ENCODE results near the gene ZNF134. TPM values are rescaled to one million over a fixed set of nuclear protein-coding genes. Genes with fewer than 3 reads are reported as not detected.

The ZNF134 gene
- total RNA-seq, 3 donors from 2014 or later = 13.7 to 18.9 (median 13.7) TPM

DNA sequence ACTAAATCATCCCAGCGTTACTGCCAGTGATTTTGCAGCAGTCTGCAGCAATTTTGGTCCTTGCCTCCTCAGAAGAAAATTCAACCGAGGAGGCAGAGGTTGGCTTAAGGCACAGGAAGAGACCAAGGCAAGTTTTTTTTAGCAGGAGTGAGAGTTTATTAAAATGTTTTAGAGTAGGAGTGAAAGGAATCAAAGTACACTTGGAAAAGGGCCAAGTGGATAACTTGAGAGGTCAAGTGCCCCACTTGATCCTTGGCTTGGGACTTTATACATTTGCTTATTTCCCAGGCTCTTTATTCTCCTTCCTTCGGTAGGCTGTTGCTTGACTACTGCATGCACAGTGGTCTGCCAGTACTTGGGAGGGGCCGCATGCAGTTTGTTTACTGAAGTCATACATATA, 2.9 kb upstream of the ZNF134 start:
- H3K4me3 Mint-ChIP-seq = no peak overlapping the region
- H3K36me3 Mint-ChIP-seq (ENCODE audit: insufficient read depth) = peaks cover 36% of the 10 kb centered on the region
- peaks cover 33% of the 10 kb centered on the region for H3K9me3 Mint-ChIP-seq

GRCh38 chr19:57615346-57615745, 1.3 kb downstream of the ZNF134 start:
- ATAC-seq = no peak
- DNase-seq = no peak
- Mint-ChIP-seq H3K9me3 (peaks cover 54% of the 10 kb centered on the region), H3K4me1 (ENCODE audit: low read depth) (peaks cover 27% of the 10 kb centered on the region), H3K4me3 (peak overlapping the region; percentile 92), H3K36me3 (ENCODE audit: insufficient read depth) (peaks cover 58% of the 10 kb centered on the region), H3K27me3 (ENCODE audit: low read depth) (no peaks in the 10 kb centered on the region)

More for the DNA sequence above, 2.9 kb upstream of the ZNF134 start:
- Mint-ChIP-seq H3K4me1 (ENCODE audit: low read depth) (peaks cover 18% of the 10 kb centered on the region), H3K27me3 (ENCODE audit: low read depth) (no peaks in the 10 kb centered on the region)
- ATAC-seq (no peak), DNase-seq (no peak)

DNA sequence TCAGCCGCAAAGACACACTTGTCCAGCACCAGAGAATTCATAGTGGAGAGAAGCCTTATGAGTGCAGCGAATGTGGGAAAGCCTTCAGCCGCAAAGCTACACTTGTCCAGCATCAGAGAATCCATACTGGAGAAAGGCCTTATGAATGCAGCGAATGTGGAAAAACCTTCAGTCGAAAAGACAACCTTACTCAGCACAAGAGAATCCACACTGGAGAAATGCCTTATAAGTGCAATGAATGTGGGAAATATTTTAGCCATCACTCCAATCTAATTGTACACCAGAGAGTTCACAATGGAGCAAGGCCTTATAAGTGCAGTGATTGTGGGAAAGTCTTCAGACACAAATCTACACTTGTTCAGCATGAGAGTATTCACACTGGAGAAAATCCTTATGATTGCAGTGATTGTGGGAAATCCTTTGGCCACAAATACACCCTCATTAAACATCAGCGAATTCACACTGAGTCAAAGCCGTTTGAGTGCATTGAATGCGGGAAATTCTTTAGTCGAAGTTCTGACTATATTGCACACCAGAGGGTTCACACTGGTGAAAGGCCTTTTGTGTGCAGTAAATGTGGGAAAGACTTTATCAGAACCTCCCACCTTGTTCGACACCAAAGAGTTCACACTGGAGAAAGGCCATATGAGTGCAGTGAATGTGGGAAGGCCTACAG, 6.8 kb downstream of the ZNF134 start:
- DNase-seq (no peak), ATAC-seq (no peak)
- Mint-ChIP-seq H3K4me3 (no peak overlapping the region), H3K36me3 (ENCODE audit: insufficient read depth) (peaks cover 82% of the 10 kb centered on the region), H3K9me3 (peaks cover 62% of the 10 kb centered on the region), H3K27me3 (ENCODE audit: low read depth) (no peaks in the 10 kb centered on the region), H3K4me1 (ENCODE audit: low read depth) (peaks cover 8% of the 10 kb centered on the region)

DNA sequence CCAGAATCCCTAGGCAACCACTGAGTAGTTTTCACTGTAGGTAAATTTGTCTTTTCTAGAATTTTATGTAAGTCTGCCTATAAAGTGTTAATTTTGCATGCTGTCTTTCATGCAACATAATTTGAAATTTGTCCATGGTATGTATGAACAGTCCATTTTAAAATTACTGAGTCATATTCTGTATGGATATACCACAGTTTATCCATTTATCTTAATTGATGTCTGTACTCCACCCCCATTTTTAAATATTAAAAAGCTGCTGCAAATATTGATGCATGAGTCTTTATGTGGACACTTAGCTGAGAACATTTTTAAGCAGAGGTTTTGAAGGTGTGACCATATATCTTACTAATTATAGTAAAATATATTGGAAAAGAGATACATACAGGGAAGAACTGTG, 9.0 kb downstream of the ZNF134 start:
- Mint-ChIP-seq H3K36me3 (ENCODE audit: insufficient read depth) (peaks cover 61% of the 10 kb centered on the region), H3K27me3 (ENCODE audit: low read depth) (no peaks in the 10 kb centered on the region), H3K9me3 (peaks cover 57% of the 10 kb centered on the region), H3K4me3 (no peak overlapping the region), H3K4me1 (ENCODE audit: low read depth) (no peaks in the 10 kb centered on the region)
- ATAC-seq (no peak), DNase-seq (no peak)

GRCh38 chr19:57632987-57633831, 19.2 kb downstream of the ZNF134 start, which contains the start of gene ZNF211:
Gene ZNF211, plus strand, starts transcription at chr19:57633168. Its CDS starts 179 bp downstream, at chr19:57633347.
- peaks cover 38% of the 10 kb centered on the region for H3K36me3 Mint-ChIP-seq (ENCODE audit: insufficient read depth)
- peaks cover 38% of the 10 kb centered on the region for H3K9me3 Mint-ChIP-seq
- peak; percentile 80 for DNase-seq
- peaks cover 23% of the 10 kb centered on the region for H3K4me1 Mint-ChIP-seq (ENCODE audit: low read depth)
- ATAC-seq = peak; percentile 100
- peak within 1 kb of the TSS; percentile 87 for H3K4me3 Mint-ChIP-seq
- H3K27me3 Mint-ChIP-seq (ENCODE audit: low read depth) = no peaks in the 10 kb centered on the region

DNA sequence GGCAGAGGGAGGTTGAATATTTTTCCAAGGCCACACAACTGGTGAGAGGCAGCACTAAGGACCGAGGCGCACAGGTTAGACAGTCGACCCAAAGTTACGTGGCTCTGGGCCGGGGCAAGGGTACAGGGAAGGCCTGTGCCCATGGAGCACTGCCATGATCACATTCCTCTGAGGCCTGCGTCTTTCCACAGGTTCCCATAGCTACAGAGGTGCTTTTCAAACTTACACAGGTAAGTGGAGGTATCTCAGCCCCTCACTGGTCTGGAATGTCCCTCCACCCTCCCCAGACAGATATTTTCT, 19.7 kb downstream of the ZNF134 start:
- Mint-ChIP-seq H3K36me3 (ENCODE audit: insufficient read depth) (peaks cover 43% of the 10 kb centered on the region), H3K4me3 (peak overlapping the region; percentile 87), H3K9me3 (peaks cover 38% of the 10 kb centered on the region), H3K27me3 (ENCODE audit: low read depth) (no peaks in the 10 kb centered on the region), H3K4me1 (ENCODE audit: low read depth) (peaks cover 23% of the 10 kb centered on the region)
- ATAC-seq (no peak), DNase-seq (no peak)

DNA sequence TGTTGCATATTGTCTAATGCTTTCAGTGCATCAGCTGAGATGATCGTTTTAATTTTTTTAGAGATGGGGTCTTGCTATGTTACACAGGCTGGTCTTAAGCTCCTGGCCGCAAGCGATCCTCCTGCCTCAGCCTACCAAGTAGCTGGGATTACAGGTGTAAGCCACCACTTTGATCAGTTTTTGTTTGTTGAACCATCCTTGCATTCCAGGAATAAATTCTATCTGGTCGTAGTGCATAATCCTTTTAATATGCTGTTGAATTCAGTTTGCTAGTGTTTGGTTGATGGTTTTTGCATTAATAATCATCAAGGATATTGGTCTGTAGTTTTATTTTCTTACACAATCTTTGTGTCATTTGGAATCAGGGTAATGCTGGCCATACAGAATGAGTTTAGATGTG, 23.3 kb downstream of the ZNF134 start:
- no peak for DNase-seq
- no peak overlapping the region for H3K4me3 Mint-ChIP-seq
- H3K27me3 Mint-ChIP-seq (ENCODE audit: low read depth) = no peaks in the 10 kb centered on the region
- ATAC-seq = no peak
- peaks cover 60% of the 10 kb centered on the region for H3K9me3 Mint-ChIP-seq
- peaks cover 79% of the 10 kb centered on the region for H3K36me3 Mint-ChIP-seq (ENCODE audit: insufficient read depth)
- H3K4me1 Mint-ChIP-seq (ENCODE audit: low read depth) = peaks cover 23% of the 10 kb centered on the region

DNA sequence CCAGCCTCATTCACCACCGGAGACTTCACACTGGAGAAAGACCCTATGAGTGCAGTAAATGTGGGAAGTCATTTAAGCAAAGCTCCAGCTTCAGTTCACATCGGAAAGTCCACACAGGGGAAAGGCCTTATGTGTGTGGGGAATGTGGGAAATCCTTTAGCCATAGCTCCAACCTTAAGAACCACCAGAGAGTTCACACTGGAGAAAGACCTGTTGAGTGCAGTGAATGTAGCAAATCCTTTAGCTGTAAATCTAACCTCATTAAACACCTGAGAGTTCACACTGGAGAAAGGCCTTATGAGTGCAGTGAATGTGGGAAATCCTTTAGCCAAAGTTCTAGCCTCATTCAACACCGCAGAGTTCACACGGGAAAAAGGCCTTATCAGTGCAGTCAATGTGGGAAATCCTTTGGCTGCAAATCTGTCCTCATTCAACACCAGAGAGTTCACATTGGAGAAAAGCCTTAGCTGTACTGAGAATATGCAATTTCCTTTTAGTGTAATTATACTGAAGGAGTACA, 27.7 kb downstream of the ZNF134 start:
- DNase-seq (no peak), ATAC-seq (no peak)
- peaks cover 67% of the 10 kb centered on the region for H3K36me3 Mint-ChIP-seq (ENCODE audit: insufficient read depth)

DNA sequence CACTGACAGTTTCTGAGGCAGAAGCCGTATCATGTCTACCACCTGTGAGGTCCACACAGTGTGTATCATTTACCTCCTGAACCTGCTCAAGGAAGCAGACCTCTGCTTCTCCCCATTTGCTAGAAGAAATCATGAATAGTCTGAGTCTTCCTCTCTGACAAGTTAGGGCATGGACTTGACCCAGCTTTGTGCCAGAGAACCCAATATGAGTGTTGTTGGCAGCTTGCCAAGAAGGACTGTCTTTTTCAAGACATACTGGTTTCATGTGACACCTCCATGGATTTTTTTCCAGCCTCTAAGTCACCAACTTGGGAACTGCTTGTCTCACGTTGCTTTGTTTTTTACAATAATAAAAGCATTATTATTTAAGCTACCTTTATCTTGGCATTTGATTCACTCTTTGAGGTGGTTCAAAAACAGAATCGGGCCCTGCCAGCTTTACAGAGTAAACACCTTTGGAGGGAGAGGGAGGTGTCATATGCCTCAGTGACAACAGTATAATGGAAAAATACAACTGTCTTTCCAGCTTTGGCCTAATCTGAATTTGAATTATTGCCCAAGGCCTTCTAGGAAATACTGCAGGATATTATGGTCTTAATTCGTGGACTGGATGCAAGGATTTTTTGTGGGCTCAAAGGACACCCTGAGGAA, 28.5 kb downstream of the ZNF134 start:
- H3K4me3 Mint-ChIP-seq = no peak overlapping the region

More for the DNA sequence above, 27.7 kb downstream of the ZNF134 start:
- H3K9me3 Mint-ChIP-seq = peaks cover 65% of the 10 kb centered on the region
- no peaks in the 10 kb centered on the region for H3K4me1 Mint-ChIP-seq (ENCODE audit: low read depth)
- no peaks in the 10 kb centered on the region for H3K27me3 Mint-ChIP-seq (ENCODE audit: low read depth)
- no peak overlapping the region for H3K4me3 Mint-ChIP-seq

GRCh38 chr19:57643734-57644133, 29.7 kb downstream of the ZNF134 start:
- Mint-ChIP-seq H3K9me3 (peaks cover 62% of the 10 kb centered on the region), H3K4me3 (no peak overlapping the region), H3K36me3 (ENCODE audit: insufficient read depth) (peaks cover 53% of the 10 kb centered on the region), H3K4me1 (ENCODE audit: low read depth) (no peaks in the 10 kb centered on the region), H3K27me3 (ENCODE audit: low read depth) (no peaks in the 10 kb centered on the region)
- DNase-seq = no peak
- ATAC-seq = no peak

More for the DNA sequence above, 28.5 kb downstream of the ZNF134 start:
- Mint-ChIP-seq H3K4me1 (ENCODE audit: low read depth) (no peaks in the 10 kb centered on the region), H3K36me3 (ENCODE audit: insufficient read depth) (peaks cover 61% of the 10 kb centered on the region), H3K27me3 (ENCODE audit: low read depth) (no peaks in the 10 kb centered on the region), H3K9me3 (peaks cover 60% of the 10 kb centered on the region)
- no peak for DNase-seq
- ATAC-seq = no peak

DNA sequence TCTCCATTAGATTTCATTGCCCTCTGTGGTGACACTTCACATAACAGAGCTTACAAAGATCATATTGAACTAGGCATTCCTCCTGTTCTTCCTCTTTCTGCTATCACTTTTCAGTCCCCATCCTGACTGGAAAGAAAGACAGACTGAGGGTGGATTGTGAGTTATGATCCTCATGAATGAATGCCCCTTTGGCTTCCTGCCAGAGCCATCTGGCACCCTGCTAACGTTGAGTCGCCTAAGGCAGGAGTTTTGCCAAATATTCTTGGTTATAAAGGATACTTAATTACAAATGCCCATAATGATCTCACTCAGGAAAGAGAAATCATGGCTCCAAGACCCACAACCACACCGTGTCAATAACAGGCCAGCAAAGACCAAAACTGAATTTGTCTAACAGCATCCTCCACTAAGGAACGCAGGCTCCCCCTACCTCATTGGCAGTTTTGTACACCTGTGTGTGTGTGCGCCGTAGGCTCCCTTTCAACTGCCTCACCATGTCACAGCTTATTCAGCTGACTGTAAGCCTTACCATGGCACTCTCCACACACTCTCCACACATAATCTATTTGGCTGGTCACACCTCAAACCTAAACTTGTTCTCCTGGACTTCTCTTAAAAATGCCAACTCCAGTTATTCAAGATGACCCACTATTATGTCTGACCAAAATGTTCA, 34.4 kb downstream of the ZNF134 start:
- Mint-ChIP-seq H3K36me3 (ENCODE audit: insufficient read depth) (peaks cover 7% of the 10 kb centered on the region), H3K9me3 (peaks cover 50% of the 10 kb centered on the region), H3K4me3 (no peak overlapping the region), H3K27me3 (ENCODE audit: low read depth) (peaks cover 10% of the 10 kb centered on the region), H3K4me1 (ENCODE audit: low read depth) (peaks cover 7% of the 10 kb centered on the region)
- ATAC-seq = no peak
- DNase-seq = no peak

- Mint-ChIP-seq H3K9me3 (peaks cover 63% of the 10 kb centered on the region), H3K4me1 (ENCODE audit: low read depth) (peaks cover 7% of the 10 kb centered on the region), H3K36me3 (ENCODE audit: insufficient read depth) (peaks cover 5% of the 10 kb centered on the region), H3K27me3 (ENCODE audit: low read depth) (peaks cover 27% of the 10 kb centered on the region), H3K4me3 (no peak overlapping the region)
- ATAC-seq = no peak
- no peak for DNase-seq
Measured at GRCh38 chr19:57651654-57651996, 37.6 kb downstream of the ZNF134 start.

DNA sequence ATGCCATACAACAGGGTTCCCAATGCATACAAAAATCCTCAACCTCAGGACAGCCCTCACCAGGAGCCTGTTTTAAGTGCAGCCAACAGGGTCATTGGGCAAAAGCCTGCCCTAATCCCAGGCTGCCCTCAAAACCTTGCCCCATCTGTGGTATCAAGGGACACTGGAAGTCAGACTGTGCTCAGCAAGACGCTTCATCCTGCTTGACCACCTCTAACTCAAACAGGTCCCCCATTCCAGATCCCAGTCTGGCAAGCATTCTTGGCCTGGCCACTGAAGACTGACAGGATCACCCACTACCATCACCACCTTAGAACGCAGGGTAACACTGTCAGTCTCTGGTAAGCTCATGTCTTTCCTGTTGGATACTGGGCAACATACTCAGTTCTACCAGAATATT, 39.6 kb downstream of the ZNF134 start:
- Mint-ChIP-seq H3K9me3 (peaks cover 50% of the 10 kb centered on the region), H3K4me3 (no peak overlapping the region), H3K36me3 (ENCODE audit: insufficient read depth) (peaks cover 2% of the 10 kb centered on the region), H3K4me1 (ENCODE audit: low read depth) (peaks cover 7% of the 10 kb centered on the region), H3K27me3 (ENCODE audit: low read depth) (peaks cover 28% of the 10 kb centered on the region)
- ATAC-seq (no peak), DNase-seq (no peak)

GRCh38 chr19:57655443-57655842, 41.4 kb downstream of the ZNF134 start:
- Mint-ChIP-seq H3K9me3 (peaks cover 52% of the 10 kb centered on the region), H3K4me1 (ENCODE audit: low read depth) (peaks cover 7% of the 10 kb centered on the region), H3K27me3 (ENCODE audit: low read depth) (peaks cover 31% of the 10 kb centered on the region), H3K4me3 (no peak overlapping the region), H3K36me3 (ENCODE audit: insufficient read depth) (peaks cover 2% of the 10 kb centered on the region)
- DNase-seq (no peak), ATAC-seq (no peak)

All from activated T-cell treated with anti-CD3 and anti-CD28 coated beads, Interleukin-2, amount 50 U/mL, for 4 hours (primary cell).